HG03175 (cell line): Measurements from ENCODE around the gene ZBTB16.

Source experiments
- ATAC-seq: cut with Tn5 transposase; IDR thresholded peaks from one replicate; pipeline ENCODE4 v1.9.1; 2021; ENCODE audit warnings: mild to moderate bottlenecking, moderate library complexity; ENCODE audit not compliant: unreplicated experiment

ZBTB16 gene

DNA sequence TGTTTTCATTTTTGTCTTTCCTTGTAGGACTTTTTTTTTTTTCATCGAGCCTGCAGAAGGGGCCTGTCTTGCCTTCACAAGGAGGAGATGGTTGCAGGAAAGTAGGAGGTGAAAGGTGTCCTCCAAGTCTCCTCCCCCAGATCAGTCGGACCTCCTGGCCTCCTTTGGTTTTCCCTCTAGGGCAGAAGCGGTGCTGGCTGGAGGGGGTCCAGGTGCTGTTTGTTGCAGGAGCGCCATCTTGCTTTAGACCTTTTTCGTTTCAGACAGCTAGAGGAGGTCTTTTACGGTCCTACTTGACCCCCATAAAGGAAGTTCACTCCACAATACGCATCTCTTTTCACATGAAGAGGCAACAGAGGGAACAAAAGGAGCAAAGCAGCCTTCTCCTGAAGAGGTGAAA lies 66.0 kb downstream of the ZBTB16 start:
- no peak for ATAC-seq

DNA sequence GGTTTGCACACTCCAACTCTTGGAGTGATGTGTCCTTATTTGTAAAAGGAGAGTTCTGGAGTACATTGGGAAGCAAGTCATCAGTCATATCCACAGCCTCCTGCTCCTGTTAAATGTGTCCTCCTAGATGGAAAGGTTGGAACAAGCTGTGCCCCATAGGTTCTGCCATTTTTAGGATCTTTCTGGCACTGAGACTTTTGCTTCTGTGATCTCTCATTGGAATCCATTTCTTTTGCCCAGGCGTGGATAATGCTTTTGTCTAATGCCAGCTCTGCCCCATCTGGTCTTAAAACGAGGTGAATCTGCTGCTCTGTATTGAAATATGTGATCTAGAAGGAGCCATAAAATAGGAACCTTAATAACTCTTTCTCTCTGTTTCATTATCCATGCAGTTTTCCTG lies 66.4 kb downstream of the ZBTB16 start:
- ATAC-seq, result no peak

DNA sequence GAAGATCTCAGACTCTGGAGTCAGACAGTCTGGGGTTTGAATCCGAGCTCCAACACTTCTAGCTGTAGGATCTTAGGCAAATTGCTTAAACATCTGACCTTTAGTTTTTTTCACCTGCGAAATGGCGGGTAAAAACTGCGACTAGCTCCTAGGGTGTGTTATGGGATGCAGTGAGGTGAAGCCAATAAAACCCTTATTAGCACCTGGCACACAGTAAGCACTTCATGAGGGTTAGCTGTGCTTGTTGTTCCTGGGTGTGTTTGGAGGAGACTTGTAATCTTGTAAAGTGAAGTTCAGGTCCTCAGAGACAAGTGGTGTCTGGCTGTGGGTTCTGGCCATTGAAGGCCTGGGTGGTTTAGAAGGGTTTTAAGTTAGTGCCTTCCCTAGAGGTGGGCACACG lies 68.9 kb downstream of the ZBTB16 start:
- ATAC-seq, result no peak

DNA sequence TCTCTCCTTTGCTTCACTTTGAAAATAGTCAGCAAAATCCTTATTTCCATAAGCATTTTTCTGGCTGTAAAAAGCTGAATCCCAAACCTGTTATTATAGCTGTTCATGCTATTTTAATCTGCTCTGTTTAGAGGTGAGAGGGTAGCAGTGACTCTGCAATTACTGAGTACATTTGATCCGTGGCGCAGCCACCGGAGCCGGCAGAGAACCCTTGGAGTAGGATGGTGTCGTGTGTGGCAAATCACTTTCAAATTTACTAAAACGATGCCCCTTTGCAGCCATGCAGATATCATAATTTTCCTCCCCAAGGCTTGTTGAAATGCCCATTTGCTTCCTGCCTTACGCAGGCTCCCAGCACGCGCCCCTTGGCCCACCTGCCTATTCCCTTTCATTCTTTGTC lies 69.6 kb downstream of the ZBTB16 start:
- no peak for ATAC-seq

DNA sequence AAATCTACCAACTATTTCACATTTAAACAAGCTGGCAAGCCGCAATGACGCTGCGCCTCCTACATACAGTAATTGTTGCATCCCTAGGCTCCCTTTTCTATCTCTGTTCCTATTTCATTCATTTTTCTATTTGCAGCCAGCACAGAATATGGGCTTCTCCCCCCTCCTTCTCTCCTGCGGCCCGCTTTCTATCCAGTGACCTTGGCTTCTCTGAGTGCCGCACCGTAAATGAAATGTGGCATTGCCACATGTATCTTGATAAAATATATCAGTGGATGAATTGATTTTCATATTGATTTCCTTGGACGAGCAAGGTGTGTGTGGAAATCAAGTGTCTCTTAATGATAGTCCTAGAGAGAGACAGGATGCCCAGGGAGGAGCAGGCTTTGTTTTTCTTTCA lies 70.2 kb downstream of the ZBTB16 start:
- no peak for ATAC-seq

DNA sequence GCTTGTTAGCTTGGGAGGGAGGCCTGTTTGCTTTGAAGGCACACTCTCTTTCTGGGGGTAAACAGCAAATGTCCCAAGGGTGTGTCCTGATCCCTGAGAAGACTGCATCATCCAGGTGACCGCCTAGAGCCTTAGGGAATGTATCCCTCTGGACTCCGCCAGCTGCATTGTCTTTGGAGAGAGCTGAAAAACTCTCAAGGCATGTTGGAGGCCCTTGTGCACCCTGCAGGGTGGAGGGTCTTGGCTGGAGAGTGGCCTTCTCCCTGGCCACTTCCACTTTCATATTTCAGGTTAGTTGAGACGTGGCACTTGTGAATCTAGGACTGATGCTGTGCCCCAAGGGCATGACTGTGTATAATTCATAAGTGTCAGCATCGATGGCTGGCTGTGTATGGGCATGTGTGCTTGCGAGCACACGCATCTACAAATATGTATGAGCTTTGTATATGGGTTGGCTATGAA lies 70.6 kb downstream of the ZBTB16 start:
- no peak for ATAC-seq

DNA sequence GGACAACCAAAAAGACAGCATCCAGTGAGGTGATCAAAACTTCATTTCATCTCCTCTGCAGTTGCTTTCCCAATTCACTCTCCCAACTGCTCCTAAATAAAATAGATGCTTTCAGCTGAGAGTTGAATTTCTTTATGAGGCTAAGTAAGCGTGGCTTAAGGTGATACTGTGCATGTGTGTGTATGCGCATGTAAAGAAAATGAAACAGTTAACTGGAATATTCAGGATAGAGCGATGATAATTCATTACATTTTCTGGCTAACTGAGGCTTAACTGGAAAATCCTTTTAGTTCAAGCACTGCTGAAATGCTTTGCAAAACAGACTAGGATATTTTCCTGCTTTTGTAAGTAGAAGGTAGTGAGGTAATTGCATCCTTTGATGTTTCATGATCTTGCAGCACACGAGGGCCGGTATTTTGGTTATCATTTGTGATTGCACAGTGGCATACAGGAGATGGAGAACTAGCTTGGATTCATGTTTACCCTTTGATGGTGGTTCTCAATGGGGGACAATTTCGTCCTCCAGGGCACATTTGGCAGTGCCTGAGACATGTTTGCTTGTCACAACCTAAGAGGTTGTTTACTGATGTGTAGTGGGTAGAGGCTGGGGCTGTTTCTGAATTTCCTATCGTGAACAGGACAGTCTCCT lies 71.2 kb downstream of the ZBTB16 start:
- no peak for ATAC-seq

DNA sequence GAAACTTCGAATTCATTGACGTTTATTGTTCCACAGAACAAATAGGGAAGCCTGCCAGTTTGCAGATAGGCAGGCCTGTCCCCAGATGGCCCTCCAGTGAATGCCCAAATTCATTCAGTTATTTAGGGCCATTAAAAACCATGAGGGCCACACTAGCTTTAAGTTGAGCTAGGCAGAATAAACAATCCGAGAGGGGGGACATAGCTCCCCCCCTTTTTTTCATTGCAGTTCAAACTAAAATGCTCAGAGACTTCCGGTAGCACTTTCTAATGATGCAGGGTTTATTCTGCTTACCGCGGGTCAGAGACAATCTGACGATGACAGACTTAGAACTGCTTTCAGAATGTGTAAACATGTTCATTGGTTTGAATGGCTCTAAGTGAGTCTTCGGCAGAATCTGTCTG lies 72.0 kb downstream of the ZBTB16 start:
- ATAC-seq, result no peak

DNA sequence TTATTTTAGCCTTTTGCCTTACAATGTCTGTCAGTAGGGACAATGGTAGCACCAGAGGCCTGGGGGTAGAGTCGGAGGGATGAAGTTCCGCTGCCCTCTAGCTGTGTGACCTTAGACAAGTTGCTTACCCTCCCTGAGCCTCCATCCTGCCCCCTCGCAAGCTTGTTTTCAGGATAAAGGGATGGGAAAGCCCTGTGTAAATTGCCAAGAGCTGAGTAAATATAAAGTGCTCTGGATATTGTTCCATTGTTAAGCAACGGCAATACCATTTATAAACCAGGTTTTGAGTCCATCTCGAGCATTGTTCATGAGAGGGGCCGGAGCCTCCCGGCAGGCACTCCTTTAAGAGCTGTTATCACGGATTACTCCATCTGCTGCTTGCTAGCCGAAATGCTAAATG lies 72.9 kb downstream of the ZBTB16 start:
- no peak for ATAC-seq

DNA sequence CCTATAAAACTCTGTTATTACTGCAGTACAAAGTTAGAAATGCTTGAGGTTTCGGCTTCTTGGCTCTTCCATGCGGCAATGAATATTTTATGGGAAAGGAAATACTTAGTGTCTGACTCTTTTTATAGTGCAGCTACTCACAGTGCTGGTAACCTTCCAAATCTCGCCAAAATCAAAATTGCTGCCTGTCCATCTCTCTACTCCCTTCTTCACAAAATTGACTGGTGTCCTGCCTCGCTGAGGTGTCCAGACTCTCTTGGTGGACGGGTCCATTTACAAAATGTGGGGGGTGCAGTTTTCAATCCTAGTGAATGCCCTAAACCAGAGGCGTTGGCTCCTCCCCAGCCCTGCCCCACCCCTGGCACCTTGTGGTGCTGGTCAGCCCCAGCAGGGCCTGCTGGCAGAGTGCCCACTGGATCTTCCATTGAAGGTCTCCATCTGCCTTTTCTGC lies 73.5 kb downstream of the ZBTB16 start:
- no peak for ATAC-seq

DNA sequence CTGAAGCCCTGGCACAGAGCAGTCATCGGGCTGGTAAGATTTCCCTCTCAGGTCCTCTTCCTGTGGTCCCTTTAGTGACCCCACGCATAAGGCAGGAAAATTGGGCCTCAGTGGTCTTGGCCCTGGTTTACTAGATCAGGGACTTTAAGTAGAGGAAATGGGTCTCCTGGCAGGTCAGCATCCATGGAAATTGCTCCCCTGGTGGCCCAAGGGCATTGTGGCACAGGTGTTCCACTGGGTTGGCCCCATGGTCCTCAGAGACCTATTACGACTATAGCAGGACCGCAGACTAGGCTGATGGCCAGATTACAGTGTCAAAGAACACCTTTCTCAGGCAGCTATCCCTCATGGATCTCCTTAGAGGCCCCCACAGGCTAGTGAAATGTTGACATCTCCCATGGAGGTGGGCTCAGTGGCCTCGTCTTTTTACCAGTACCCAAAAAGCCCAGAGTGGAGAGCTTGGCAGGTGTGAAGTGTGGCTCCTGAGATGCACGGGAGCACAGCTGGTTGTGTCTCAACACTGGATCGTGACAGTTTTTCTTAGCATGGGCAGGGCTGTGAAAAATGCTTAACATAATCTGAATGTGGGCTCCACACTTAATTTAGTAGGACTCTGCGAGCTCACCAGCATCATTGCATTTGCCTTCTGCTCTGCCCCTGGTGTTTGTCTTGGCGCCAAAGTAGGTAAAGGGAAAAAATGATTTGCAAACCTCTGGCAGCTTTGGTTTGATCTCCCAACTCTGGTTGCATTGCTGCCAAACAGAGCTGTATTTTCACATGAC lies 74.2 kb downstream of the ZBTB16 start:
- no peak for ATAC-seq

DNA sequence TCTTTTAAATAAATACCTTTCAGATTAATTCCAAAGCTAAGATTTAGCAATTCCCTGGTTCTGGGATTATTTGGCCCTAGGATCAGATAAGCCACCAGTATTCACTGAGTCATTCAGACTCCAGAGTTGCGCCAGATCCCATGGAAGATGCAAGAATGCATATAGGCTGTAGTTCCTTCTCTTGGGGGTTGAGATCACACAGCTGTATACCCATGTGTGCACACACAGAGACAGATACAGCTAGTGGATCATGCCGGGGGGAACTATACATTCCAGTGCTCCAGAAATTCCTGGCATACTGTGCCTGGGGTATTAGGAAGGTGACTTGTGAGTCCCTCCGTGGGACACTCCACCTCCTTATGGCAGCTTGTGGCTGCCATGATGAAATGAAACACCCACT lies 75.4 kb downstream of the ZBTB16 start:
- no peak for ATAC-seq

DNA sequence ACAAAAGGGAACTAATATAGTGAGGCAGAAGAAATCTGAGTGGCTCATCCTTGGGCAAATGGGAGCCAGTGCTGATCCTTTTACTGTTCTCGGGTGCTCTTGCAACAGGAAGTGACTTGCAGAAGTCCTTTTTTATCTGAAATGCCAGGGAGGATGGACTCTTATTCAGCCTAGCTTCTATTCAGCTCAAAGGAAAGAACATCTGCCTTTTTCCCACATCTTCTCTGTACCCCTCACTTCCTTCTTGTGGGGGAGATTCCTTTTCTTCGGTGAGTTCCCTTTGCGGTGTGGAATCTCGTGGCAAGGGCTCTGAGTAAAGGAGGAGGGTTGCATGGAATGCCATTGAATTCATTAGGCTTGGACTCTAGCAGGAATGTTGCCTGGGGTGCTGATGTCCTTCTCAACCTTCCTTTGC lies 76.2 kb downstream of the ZBTB16 start:
- no peak for ATAC-seq

DNA sequence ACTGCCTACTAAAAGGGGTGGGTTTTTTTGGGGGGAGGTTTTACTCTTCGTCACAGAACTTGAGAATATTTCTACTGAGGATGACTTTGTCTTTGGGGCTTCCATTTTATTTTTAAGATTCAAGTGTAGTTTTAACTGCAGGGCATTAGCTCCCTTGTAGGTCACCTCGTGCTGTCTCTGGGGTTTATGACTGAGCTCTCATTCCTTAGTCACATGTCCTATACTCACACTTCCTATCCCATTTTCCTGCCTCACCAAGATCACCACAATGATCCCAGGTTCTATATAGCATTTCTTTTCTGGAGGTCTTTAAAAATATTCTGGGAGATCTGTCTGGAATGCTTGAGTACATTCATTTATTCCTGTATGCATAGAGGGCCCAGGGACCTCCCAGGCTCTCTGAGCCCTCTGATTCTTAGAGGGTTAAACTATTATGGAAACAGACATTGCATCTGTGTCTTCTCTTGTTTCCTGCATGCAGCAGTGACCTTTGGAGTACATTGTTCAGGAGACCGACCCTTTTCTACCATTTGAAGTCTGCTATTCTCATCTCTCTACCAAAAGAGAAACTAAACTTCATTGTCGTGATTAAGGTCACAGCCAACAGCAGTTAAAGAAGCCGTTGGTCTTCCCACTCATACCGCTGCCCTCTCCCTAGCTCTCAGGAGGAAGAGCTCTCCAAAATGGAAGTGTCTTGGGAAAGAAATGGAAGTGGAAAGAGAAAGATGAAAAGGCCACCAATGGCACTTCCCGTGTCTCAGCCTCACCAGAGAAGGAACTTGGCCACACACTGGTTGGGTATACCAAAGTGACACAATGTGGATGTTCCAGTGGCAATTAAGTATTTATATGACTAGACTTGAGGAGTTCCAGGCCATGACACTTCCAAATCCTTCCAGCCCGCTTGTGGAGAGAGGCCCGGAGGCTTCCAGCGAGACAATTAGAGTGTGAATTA lies 77.5 kb downstream of the ZBTB16 start:
- ATAC-seq, result no peak

DNA sequence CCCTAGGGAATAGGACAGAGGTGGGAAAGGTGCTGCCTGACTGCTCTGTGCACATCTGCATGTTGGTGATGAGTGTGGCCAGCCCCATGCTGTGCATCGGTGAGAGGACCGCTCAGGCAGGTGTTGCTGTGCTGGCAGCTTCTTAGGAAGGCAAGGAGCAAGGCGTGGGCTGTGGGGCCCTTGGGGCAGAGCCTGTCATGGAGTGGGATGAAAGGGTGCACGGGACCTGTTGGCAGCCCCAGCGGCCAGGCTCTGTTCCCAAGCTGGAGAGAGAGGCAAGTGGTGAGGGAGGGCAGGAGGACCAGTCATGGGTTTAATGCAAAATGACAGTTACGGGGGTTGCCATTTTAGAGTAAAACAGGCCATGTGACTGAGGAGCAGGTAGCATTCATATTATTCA lies 78.3 kb downstream of the ZBTB16 start:
- ATAC-seq, result no peak

DNA sequence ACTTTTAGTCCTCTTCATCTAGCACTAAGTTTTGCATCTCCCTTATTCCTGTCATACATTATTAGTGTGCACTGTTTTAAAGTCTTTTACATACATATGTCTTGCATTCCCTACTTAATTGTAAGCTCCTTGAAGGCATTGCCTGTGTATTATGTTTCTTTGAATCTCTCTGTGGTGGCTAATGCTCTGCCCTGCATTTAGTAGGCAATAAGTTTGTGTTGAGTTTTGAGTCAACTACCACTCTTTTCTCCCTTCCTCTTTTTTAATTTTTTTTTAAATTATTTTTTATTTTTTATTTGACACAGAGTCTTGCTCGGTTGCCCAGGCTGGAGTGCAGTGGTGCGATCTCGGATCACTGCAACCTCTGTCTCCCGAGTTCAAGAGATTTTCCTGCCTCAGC lies 78.9 kb downstream of the ZBTB16 start:
- no peak for ATAC-seq

DNA sequence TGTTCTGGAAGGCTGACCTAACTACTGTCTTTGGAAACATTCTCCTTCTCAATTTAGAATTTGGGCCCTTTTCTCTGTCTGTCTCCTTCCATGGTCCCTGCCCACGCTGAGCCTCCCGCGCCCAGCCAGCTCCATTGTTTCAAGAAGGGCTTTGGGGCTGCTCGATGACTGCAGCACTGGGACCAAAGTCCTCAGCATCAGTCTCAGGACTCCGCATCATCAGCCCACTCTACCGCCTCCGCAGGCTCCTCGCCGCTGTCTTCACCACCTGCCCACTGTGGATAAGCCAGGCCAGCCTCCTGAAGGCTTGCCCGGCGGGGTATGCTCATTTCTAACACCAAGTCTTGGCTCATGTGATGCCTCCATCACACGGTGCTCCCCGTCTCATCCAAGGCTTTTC lies 81.3 kb downstream of the ZBTB16 start:
- no peak for ATAC-seq

DNA sequence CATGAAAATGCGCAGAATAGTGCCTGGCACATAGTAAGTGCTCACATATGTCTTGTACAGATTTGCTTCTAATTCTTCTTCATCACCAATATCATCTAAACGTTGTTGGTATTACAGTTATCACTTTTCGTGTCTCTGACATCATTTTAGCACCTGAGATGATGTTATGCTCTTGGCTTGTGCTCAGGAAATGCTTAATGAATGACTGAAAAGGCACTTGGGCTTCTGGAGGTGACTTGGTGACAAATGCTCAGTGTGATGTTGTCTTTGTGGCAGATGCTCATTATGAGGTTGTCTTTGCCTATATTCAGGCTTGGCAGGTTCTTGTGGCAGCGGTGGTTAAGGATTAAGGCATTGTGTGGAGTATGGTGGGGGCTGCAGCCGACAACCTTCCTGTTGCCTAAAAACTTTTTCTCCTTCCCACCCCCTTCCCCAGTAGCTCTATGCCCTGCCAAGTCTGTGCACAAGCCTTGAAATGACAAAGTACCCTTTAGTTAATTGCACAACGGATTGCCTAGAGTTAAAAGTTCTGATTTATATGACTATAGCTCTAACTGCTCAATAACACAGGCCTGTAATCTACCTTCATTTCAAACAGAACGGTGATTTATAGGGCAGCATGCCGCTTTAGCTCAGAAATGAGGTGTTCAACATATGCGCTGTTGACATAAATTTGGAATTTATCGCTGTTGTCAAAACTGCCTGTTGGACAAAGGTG lies 82.5 kb downstream of the ZBTB16 start:
- ATAC-seq, result no peak

DNA sequence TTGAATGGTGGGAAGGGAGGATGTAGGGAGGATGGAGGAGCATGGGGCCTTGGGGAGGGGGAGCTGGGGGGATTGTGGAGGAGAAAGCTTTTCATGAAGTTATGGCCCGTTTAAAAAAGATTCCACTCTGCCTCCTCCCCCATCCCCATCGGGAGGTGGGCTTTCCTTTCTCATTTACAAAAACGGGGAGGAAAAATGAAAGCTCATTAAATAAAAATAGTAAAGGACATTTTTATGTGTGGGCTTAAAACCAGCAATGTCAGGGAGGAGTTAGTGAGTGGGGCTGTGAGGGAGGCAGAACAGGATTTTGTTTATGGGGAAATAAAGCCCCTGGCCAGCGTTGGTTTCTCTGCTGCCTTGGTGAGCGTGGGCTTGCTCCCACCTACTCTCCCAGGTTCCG lies 83.2 kb downstream of the ZBTB16 start:
- ATAC-seq, result no peak

DNA sequence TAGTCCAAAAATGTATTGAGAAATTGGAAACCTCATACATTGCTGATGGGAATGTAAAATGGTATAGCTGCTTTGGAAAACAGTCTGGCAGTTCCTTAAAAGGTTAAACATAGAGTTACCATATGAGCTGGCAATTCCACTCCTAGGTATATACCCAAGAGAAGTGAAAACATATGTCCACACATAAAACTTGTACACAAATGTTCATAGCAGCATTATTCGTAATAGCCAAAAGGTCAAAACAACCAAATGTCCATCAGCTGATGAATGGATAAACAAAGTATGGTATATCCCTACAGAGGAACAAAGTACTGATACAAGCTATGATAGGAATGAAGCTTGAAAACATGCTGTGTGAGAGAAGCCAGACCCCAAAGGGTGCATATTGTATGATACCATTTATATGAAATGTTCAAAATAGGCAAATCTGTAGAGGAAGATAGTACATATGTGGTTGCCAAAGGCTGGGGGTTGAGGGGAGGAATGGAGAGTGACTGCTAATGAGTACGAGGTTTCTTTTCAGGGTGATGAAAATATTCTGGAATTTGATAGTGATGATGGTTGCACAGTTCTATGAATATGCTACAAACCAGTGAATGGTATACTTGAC lies 85.8 kb downstream of the ZBTB16 start:
- no peak for ATAC-seq
